Measurements from ENCODE around the gene SLC27A5.

SLC27A5 gene, protein sequence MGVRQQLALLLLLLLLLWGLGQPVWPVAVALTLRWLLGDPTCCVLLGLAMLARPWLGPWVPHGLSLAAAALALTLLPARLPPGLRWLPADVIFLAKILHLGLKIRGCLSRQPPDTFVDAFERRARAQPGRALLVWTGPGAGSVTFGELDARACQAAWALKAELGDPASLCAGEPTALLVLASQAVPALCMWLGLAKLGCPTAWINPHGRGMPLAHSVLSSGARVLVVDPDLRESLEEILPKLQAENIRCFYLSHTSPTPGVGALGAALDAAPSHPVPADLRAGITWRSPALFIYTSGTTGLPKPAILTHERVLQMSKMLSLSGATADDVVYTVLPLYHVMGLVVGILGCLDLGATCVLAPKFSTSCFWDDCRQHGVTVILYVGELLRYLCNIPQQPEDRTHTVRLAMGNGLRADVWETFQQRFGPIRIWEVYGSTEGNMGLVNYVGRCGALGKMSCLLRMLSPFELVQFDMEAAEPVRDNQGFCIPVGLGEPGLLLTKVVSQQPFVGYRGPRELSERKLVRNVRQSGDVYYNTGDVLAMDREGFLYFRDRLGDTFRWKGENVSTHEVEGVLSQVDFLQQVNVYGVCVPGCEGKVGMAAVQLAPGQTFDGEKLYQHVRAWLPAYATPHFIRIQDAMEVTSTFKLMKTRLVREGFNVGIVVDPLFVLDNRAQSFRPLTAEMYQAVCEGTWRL

DNA sequence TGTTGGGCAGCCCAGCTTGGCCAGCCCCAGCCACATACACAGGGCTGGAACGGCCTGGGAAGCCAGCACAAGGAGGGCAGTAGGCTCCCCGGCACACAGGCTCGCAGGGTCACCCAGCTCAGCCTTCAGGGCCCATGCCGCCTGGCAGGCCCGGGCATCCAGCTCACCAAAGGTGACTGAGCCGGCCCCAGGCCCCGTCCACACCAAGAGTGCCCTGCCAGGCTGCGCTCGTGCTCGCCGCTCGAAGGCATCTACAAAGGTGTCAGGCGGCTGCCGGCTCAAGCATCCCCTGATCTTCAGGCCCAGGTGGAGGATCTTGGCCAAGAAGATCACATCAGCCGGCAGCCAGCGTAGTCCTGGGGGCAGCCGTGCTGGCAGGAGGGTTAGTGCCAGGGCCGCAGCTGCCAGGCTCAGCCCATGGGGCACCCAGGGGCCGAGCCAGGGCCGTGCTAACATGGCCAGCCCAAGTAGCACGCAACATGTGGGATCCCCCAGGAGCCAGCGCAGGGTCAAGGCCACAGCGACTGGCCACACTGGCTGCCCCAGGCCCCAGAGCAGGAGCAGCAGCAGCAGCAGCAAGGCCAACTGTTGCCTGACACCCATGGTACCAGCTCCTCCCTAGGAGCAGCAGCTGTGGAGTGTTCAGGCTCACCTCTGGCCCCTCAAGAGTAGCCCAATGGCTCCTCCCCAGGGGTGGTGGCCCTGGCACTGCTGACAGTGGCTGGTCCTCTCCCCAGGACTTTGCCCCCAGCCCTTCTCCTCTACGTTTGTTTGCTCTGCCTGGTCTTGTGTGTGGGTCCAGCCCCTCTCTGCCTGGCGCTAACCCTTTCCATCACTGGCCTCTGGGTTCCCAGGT is at the start of gene SLC27A5:
Gene SLC27A5 (minus strand): TSS at position 640 of the 856 bp plus-strand sequence. CDS start 37 bp downstream, at position 603.
- DNase-seq, result no peak

DNA sequence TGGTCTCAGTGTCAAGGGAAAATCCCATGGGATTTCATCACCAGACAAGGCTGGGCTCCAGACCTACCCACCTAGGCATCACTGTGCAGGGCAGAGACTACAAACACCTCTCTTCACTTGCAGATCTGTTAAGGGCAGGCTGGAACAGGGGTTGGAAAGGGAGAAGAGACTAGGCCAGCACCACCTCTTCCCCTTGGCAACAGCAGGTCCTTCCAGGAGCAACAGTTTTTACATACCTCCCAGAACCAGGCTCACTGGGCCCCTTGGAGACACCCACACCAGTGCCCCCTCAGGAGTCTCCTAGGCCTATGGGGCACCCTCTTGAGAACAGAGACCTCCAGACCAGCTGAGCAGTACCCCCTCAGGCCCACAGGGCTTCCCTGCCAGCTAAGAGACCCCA is 49.1 kb upstream of the SLC27A5 start:
- DNase-seq, result no peak

DNA sequence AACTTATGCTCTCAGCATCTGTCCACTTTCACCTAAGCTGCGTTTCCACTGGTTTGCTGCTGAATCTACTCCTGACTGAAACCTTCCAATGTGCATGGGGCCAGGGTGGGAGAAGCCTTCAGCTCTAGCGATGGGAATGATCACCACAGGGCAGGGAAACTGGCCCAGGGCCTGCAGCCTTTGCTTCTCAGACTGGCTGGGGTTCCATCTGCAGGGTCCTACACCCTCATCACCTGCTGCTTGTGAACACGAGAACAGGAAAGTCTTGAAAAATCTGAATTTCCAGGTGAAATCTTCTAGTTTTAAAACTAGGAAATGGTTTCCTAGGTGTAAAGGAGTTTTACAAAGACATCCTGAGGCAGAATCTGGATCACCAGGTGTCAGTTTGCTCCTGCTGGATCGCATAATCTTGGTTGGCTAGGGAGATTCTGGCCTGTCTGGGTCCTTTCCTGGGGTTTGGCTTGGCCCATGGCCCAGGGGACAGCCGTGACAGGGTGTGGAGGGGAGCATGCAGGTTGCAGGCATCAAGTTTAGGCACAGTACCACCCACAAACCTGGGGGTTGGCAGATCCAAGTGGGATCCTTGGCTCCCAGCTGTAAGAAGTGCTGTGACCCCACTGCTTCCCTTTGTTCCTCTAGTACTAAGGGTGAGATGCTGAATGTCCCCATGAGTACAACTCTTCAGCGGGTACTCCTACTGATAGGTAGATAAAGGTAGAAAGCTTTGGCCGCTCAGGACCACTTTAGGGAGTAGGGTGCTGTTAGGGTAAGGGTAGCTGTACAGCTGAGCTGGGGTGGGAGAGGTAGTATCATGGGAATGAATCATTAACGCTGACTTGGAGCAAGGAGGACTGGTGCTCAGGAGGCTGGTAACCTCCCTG is 48.5 kb upstream of the SLC27A5 start:
- no peak for DNase-seq

DNA sequence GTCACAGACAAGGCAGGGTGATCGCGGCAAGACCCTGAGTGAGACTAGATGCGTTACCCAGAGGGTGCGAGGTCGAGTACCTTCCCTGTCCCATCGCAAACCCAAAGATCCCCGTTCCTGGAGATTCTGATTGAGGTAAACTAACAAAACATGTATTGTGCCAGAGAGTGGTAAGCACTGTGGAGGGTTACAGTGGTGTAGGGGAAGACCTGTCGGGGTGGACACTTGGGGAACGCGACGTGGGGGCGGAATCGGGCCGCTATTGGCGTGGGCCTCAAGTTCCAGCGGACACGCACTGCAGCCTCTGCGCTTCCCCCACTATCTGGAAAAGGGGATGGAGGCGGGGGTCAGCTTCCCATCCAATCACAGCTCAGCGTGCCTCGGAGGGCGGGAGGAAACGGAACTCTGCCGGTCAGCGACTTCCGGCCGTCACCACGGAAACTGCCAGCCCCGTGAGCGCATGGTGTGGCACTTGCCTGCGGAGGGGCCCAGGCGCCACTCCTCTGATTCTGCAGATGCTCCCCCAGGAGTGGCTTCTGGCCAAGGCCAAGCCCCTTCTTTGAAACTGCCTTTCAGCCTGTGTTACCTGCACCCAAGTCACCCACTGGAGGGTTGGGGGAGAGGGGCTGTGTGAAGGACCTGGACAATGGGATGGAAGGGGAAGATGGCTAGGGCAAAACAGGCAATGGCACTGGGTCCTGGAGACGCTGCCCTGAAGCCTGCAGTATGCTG is 47.6 kb upstream of the SLC27A5 start:
- peak; percentile 73 for DNase-seq

DNA sequence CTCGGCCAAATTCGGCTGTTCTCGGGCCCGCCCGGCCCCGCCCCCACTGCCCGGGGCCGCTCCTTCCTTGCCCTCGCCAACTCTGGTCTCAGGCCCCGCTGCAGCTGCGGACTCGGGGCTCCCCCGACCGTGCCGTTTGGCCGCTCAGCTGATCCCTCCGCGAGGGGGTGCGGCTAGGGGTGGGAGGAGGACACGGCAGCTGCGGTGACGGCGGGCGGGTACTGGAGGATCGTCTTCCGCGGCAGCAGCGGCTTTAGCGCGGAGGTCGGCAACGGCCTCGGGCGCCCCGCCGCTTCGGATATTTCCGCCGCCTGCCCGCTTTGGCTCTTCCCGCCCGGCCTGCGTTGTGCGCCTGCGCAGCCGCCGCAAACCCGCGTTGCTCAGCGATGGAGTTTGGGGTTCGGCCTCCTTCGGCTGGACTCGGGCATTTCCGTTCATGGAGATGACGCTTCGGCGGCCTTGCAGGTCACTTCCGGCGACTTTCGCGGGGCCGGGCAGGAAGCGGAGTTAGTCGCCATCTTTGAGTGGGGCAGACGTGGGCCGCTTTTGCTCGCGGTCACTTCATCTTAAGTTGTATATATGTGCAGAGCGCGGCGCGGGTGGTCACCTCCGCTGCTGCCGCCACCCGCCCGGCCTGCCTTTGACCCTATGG is 47.0 kb upstream of the SLC27A5 start:
- peak; percentile 100 for DNase-seq

DNA sequence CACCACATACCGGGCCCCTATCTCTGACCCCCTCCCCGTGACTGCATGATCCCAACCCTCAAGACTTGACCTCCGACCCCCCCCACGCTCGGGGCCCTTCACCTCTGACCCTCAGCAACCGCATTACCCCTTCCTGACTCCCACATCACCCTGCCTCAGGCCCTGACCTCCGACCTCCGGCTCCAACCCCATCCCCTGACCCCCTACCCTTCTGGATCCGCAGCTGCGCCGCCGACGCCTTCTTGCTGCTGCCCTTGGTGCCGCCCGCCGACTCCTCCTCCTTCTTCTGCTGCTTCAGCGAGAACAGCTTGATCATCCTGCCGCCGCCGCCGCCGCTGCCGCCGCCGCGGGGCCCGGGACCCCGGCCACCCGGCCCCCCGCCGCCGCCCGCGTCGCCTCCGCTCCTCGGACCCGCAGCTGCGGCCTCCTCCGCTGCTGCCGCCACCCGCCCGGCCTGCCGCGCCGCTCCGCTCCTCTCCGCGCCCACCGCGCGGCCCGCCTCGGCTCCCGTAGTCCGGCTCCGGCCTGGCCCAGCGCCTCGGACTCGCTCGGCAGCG is 46.4 kb upstream of the SLC27A5 start, which contains the start of gene UBE2M:
Gene UBE2M (minus strand): TSS at position 546 of the 557 bp plus-strand sequence. CDS start 230 bp downstream, at position 316.
- DNase-seq, result peak; percentile 67

DNA sequence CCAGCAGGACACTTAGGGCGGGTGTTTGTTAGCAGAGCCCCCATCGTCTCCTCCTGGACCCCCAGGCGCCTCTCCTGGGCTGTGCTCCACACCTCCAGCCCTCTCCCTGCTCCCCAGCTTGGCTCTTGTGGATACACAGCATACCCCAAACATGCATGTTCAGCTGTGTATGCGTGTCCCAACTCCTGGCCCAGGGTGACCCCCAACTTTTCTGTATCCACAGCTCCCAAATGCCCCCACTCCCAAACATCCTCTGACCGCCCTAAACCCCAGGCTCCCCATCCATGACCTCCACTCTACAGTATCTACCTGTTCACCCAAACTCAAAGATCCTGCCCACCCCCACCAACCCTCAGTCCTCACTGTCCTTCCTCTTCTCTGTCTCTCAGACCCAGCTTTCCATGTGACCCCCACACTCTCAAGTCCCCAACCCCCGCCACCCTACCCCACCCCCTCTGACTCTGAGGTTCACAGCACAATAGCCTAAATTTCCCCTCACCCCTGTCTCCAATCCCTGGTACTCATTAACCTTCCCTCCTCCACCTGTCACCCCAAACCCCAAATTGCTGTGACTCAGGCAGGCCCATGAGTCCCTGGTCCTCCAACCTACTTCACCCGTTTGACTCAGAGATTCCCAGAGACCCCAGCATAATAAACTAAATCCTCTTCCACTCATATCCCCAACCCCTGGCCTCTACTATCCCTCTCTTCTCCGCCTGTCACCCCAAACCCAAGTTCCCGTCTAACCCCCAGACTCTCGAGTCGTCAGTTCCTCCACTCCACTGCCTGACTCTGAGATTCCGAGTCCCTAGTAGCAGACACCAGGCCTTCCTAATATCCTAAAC is 45.7 kb upstream of the SLC27A5 start:
- DNase-seq, result no peak

DNA sequence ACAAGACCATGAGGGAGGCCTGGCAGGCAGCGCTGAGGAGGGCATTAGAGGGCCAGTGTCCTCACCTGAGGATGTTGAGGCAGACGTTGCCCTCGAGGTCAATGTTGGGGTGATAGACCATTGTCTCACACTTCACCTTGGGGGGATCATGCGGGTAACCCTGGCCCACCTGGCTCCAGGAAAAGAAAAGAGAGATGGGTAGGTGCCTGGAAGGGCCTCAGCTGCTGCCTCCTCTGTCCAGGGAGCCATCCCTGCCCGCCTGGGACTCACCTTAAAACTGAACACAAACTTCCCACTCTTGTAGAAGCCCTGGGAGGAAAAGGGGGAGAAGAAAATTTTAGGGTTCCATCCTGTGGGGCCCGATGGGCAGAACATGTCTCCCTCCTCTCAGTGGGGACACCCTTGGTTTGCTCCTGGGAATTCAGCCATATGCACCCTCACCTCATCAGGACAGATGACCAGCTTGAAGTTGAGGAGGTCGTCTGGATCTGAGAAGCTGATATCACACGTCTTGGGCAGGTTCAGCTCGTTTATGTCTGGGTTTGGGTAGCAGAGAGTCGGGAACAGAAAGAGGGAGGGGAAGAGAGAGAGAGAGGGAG is 44.9 kb upstream of the SLC27A5 start:
- DNase-seq, result no peak

DNA sequence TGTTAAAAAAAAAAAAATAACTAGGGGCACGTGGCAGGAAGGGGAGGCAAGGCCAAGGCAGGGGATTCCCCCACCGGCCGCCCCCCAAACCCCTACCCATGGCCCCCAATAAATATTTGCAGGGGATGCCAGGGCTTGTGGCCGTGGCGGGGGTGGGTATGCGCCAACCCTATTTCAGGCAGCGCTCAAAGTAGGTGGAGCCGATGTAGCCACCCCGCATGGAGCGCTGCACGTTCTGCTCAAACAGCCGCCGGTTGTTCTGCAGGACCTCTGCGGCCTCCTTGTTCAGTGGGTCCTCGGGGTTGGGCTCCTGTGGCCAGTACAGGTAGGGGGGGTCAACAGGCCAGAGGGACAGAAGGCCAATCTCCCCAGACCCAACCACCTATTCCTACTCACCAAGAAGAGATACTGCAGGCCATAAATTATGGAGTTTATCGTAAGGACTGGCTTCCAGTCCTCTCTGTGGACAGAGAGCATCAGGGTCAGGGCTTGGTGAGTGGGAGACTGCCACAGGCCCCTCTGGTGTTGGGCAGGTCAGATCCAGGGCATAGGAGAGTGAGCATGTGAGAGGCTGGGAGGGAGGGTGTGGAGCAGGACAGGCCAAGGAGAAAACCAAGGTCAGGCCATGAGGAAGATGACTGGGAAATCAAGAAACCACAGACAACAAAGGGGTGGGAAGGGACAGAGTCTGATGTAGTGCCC is 44.3 kb upstream of the SLC27A5 start:
- DNase-seq, result no peak

DNA sequence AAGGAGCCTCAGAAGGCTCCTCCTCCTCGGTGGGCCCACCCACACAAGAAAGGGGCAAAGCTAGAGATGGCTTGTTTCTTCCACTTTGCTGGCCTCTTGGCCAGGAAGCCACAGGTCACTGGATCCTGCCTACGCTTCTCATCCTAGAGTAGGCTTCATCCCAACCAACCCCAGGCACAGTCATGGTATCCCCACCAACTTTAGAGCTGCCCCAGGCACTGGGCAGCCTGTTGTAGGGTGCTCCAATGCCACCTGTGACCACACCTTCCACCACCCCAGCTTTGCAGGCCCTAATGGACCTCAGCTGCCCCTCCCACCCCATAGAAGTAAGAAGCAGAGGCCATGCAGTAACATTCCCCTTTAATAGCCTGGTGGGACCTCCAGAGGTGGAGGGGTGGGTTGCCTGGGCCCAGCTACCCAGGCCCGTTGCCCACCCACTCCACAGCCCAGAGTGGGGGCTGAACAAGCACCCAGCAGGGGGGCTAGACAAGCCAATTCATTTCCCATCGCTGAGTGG is 43.6 kb upstream of the SLC27A5 start:
- no peak for DNase-seq

DNA sequence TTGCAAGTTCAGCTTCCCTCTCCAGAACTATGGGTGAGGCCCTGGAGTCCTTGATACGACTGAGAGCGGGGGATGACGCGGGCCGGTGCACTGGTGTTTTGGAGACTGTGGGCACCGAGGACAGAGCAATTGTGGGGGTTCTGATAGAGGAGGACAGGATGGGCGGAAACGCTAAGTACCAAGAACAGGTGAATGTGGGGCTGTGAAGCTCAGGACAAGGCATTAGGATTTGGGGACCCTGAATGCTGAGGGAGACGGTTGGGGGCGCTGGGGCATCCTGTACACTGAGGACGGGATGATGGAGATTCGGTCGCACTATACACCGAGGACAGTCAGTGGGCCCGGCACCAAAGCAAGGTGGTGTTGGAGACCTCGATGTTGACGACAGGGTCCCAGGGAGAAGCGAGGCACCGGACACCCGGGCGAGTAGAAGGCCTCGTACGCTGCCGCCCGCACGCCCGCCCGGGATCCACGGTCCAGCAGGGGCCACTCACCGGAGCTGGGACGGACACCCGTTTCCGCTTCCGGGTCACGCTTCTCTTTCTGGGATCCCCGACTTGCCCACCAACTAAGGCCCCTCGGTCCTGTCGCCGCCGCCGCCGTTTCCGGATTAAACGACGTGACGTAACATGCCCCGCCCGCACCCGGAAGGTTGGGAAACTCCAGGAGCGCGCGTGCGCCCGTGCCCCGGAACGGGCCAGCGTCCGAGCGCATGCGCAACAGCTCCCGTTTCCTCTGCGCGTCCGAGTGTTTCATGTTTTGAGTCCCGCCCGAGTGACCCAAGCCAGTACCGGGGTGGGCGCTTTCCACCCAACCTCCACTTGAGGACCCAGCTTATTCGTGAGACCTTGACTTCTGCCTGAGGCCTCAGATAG is 42.9 kb upstream of the SLC27A5 start, which contains the start of gene CHMP2A:
Gene CHMP2A (minus strand): TSS at position 612 of the 875 bp plus-strand sequence. CDS start 893 bp downstream, outside the sequence.
- DNase-seq, result peak; percentile 98

DNA sequence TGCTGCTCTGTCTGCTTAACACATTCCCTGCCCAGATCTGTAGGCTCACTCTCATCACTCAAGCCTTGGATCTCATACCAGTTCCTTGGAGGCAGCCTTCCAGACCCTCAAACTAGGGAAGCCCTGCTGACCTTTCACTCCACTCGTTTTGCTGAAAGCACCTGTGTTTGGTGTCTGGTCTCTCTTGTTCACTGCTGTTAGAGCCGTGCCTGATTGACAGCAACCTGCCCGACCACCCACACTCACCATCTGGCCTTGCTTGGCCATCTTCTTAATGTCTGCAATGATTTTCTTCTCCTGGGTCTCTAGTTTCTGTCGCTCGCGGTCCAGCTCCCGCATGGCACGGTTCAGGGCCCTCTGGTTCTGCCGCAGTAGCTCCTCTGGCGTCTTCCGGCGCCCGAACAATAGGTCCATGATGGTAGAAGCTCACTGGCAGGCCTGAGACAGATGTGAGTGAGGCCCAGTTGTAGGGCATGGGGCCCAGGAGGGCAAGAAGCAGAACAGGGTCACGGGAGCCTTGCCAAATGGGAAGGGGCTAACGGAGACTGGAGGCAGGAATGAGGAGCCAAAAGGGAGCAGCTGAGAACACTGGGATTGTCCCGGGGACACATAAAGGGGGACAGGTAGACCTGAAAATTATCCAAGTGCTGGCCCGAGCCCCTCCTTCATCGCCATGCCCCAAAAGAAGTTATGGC is 42.2 kb upstream of the SLC27A5 start:
- no peak for DNase-seq

DNA sequence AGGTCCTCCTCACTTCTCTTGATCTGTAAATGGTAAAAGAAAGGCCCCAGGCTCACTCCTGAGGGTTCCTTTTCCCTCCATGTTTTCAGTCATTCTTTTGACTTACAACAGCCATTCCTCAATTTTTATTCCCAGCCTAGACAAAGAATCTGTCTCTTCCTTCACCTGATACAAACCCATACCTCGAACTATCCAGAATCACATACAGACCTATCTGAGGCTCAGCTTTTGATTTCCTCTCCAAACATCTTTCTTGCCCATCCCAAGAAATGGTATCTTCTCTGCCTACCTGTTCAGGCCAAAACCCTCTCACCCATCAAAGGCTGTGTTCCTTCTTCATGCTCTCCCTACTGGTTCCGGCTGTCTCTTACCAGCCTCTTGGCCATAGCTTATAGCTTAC is 40.9 kb upstream of the SLC27A5 start:
- no peak for DNase-seq

DNA sequence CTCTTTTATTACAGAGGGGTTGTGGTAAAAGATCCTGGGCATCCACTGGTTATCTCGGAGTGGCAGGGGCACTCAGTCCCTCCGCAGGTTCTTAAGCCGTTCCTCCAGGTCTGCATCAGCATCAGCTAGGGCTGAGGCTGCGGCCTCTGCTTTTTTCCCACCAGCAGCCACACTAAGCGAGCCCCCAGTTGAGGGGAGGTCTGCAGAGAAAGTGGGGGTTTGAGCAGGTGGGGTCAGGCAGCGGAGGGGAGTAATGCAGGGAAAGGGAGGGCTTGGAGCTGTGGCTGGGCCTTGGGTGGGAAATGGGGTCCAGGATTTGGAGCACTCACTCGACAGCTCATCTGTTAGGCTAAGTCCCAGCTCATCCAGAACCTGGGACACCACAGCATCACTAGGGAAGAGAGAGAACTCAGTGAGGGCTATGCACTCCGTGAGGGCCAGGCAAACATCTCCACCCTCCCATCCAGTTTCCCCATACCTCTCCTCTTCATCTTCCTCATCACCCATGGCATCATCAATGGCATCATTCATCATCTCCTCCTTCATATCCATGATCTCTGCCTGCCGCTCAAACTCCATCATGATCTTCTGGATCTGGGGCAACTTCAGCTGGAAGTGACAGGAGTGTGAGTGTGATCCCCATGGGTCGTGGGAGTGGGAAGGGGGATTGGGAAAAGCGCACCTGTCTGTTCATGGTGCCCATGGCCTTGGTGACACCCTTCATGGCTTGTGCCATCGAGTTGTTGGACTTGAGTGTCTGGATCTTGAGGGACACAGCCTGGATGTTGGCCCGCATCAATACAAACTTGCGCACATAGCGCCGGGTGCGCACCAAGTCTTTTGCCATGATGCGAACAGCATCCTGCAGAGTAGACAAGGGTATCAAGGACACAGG is 40.0 kb upstream of the SLC27A5 start:
- DNase-seq, result no peak

DNA sequence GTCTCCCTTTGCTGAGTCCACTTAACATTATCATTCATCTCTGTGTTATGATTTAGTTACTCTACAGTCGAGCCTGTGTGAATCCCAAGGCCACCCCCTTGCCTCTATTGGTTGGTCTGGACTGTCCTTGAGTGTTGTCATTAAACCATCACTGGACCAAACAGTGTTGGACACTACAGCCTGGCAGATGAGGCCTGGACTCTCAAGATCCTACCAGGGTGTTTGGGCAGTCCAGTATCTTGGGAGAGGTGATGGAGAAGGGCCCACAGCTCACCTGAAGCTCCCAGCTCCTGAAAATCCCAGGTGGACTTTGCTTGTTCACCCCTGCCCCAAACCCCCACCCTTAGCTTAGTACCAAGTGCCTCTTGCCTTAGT is 39.3 kb upstream of the SLC27A5 start:
- DNase-seq, result no peak

Data from CD4-positive, alpha-beta T cell treated with Interleukin-21 for 1 hour (primary cell).